Glutamatergic neuron (in vitro differentiated cells): ENCODE data around the gene GTPBP1. TPM values are rescaled to one million over a fixed set of nuclear protein-coding genes. Genes with fewer than 3 reads are reported as not detected.

Experiments used
- DNase-seq: peaks from one replicate; pipeline ENCODE4 v3.0.0; 2022
- H3K27ac Mint-ChIP-seq: one replicate; pipeline ENCODE4 v1.8.0; 2020; ENCODE audit warnings: mild to moderate bottlenecking, mixed read lengths, inconsistent platforms; ENCODE audit not compliant: unreplicated experiment
- H3K27me3 Mint-ChIP-seq: one replicate; pipeline ENCODE4 v1.8.0; 2020; ENCODE audit warnings: mild to moderate bottlenecking, moderate library complexity, mixed read lengths, inconsistent platforms; ENCODE audit not compliant: unreplicated experiment
- H3K36me3 Mint-ChIP-seq: one replicate; pipeline ENCODE4 v1.8.0; 2020; ENCODE audit warnings: mild to moderate bottlenecking, mixed read lengths, inconsistent platforms; ENCODE audit not compliant: unreplicated experiment
- H3K4me1 Mint-ChIP-seq: one replicate; pipeline ENCODE4 v1.8.0; 2020; ENCODE audit warnings: mild to moderate bottlenecking, low read depth, mixed read lengths, inconsistent platforms; ENCODE audit not compliant: unreplicated experiment
- H3K4me3 Mint-ChIP-seq: one replicate; pipeline ENCODE4 v1.8.0; 2020; ENCODE audit warnings: mild to moderate bottlenecking, mixed read lengths, inconsistent platforms; ENCODE audit not compliant: unreplicated experiment
- H3K9me3 Mint-ChIP-seq: one replicate; pipeline ENCODE4 v1.8.0; 2020; ENCODE audit warnings: mild to moderate bottlenecking, moderate library complexity, mixed read lengths, inconsistent platforms; ENCODE audit not compliant: unreplicated experiment
- CTCF ChIP-seq: fragments of 200-600 bp; sonication (generic); IDR thresholded peaks from one replicate; pipeline ENCODE4 v1.5.0; 2021; ENCODE audit not compliant: partially characterized antibody, unreplicated experiment
- total RNA-seq: library from RNA; stranded (reverse); fragmentation: NEBNext Ultra II Directional; extraction: Animal tissue kit (Norgen Biotek cat#: 25700); gene quantifications from one replicate; pipeline ENCODE4 v1.2.1, GENCODE V29; 2021; ENCODE audit not compliant: unreplicated experiment

Gene GTPBP1
- total RNA-seq, 1 donor from 2014 or later, result 55.6 TPM

GRCh38 chr22:38750104-38750503 lies 44.4 kb downstream of the GTPBP1 start:
- H3K27ac Mint-ChIP-seq, result no peak overlapping the region
- H3K36me3 Mint-ChIP-seq, result peaks cover 3% of the 10 kb centered on the region
- H3K9me3 Mint-ChIP-seq, result peaks cover 6% of the 10 kb centered on the region
- peaks cover 6% of the 10 kb centered on the region for H3K27me3 Mint-ChIP-seq
- no peak for TF ChIP-seq CTCF
- peaks cover 10% of the 10 kb centered on the region for H3K4me1 Mint-ChIP-seq
- no peak overlapping the region for H3K4me3 Mint-ChIP-seq
- DNase-seq, result no peak

GRCh38 chr22:38750638-38751037 lies 44.9 kb downstream of the GTPBP1 start:
- TF ChIP-seq CTCF, result no peak
- DNase-seq, result no peak
- peaks cover 4% of the 10 kb centered on the region for H3K36me3 Mint-ChIP-seq
- H3K9me3 Mint-ChIP-seq, result peaks cover 6% of the 10 kb centered on the region
- H3K27me3 Mint-ChIP-seq, result peaks cover 6% of the 10 kb centered on the region
- no peak overlapping the region for H3K27ac Mint-ChIP-seq
- H3K4me3 Mint-ChIP-seq, result no peak overlapping the region
- H3K4me1 Mint-ChIP-seq, result peaks cover 6% of the 10 kb centered on the region

- no peak overlapping the region for H3K27ac Mint-ChIP-seq
- no peak overlapping the region for H3K4me3 Mint-ChIP-seq
- H3K9me3 Mint-ChIP-seq, result peaks cover 6% of the 10 kb centered on the region
- peaks cover 5% of the 10 kb centered on the region for H3K4me1 Mint-ChIP-seq
- no peak for DNase-seq
- peaks cover 4% of the 10 kb centered on the region for H3K36me3 Mint-ChIP-seq
- peaks cover 6% of the 10 kb centered on the region for H3K27me3 Mint-ChIP-seq
- TF ChIP-seq CTCF, result no peak
Observed at GRCh38 chr22:38751066-38751421, 45.3 kb downstream of the GTPBP1 start.

- Mint-ChIP-seq H3K4me1 (peaks cover 7% of the 10 kb centered on the region), H3K4me3 (no peak overlapping the region), H3K36me3 (peaks cover 4% of the 10 kb centered on the region), H3K27me3 (peaks cover 8% of the 10 kb centered on the region), H3K27ac (peak overlapping the region; percentile 43), H3K9me3 (peaks cover 8% of the 10 kb centered on the region)
- DNase-seq, result no peak
- no peak for TF ChIP-seq CTCF
Observed at GRCh38 chr22:38751422-38752346, 45.9 kb downstream of the GTPBP1 start.
